NK-92 (cell line): ENCODE measurements around the gene MBTPS1.

ENCODE experiments used
- DNase-seq: peaks from one replicate; lab custom pipeline; 2025; ENCODE audit not compliant: unreplicated experiment; lab: John Stamatoyannopoulos, UW

Gene MBTPS1

GRCh38 chr16:84013787-84014569 is 102.8 kb downstream of the MBTPS1 start:
- no peak for DNase-seq

- no peak for DNase-seq
Observed at GRCh38 chr16:84009282-84009681, 107.5 kb downstream of the MBTPS1 start.

- DNase-seq: no peak
Observed at GRCh38 chr16:84007965-84008364, 108.8 kb downstream of the MBTPS1 start.

- no peak for DNase-seq
Observed at GRCh38 chr16:84007520-84007919, 109.2 kb downstream of the MBTPS1 start.

- no peak for DNase-seq
Observed at GRCh38 chr16:84005391-84005790, 111.4 kb downstream of the MBTPS1 start.

GRCh38 chr16:84004442-84004841 is 112.3 kb downstream of the MBTPS1 start:
- DNase-seq: no peak
